Bronchial epithelial cell (primary cell): ENCODE measurements around the gene NEURL4. TPM values are rescaled to one million over a fixed set of nuclear protein-coding genes. Genes with fewer than 3 reads are reported as not detected.

Experiments used
- DNase-seq: peaks from one replicate; pipeline ENCODE4 v3.0.0-alpha.2; 2010; ENCODE audit warnings: low read depth
- FAIRE-seq: peaks from 2 replicates; lab custom pipeline; 2011; peaks lifted over from hg19 to GRCh38; lab: Jason Lieb, UNC
- H3K27me3 ChIP-seq: 2 replicates; pipeline ENCODE4 v1.5.1; 2011; ENCODE audit warnings: low read length; ENCODE audit not compliant: control insufficient read depth, insufficient read depth
- H3K36me3 ChIP-seq: 2 replicates; pipeline ENCODE4 v1.5.1; 2011; ENCODE audit warnings: low read length; ENCODE audit not compliant: control insufficient read depth, insufficient read depth
- H3K4me3 ChIP-seq: 2 replicates; pipeline ENCODE4 v1.5.1; 2011; ENCODE audit warnings: mild to moderate bottlenecking, low read depth, low read length, control low read depth
- CTCF ChIP-seq: IDR thresholded peaks from 2 replicates; pipeline ENCODE4 v1.5.1; 2011; ENCODE audit warnings: mild to moderate bottlenecking, moderate library complexity, low read length, control low read depth, inconsistent platforms; ENCODE audit not compliant: insufficient read depth, severe bottlenecking
- total RNA-seq: library from RNA; depleted of rRNA; stranded (reverse); fragments of >200 nt; gene quantifications from 2 replicates; pipeline ENCODE4 v1.2.1, GENCODE V29; 2014

NEURL4 gene
- total RNA-seq, 1 donor from 2014 or later, result 14.7 TPM

GRCh38 chr17:7352503-7352889, 23.4 kb upstream of the NEURL4 start:
- H3K4me3 ChIP-seq, result peak overlapping the region; percentile 96
- no peak for DNase-seq
- H3K27me3 ChIP-seq, result no peaks in the 10 kb centered on the region
- no peak for FAIRE-seq
- TF ChIP-seq CTCF, result no peak
- H3K36me3 ChIP-seq, result no peaks in the 10 kb centered on the region

- H3K27me3 ChIP-seq, result no peaks in the 10 kb centered on the region
- FAIRE-seq, result no peak
- peak; percentile 87 for TF ChIP-seq CTCF
- no peaks in the 10 kb centered on the region for H3K36me3 ChIP-seq
- peak; percentile 91 for DNase-seq
- H3K4me3 ChIP-seq, result peak within 1 kb of the TSS; percentile 96
Observed at GRCh38 chr17:7351665-7352502, 22.7 kb upstream of the NEURL4 start, which contains the start of gene KCTD11. TSS of gene KCTD11 (plus strand) at chr17:7352162.

DNA sequence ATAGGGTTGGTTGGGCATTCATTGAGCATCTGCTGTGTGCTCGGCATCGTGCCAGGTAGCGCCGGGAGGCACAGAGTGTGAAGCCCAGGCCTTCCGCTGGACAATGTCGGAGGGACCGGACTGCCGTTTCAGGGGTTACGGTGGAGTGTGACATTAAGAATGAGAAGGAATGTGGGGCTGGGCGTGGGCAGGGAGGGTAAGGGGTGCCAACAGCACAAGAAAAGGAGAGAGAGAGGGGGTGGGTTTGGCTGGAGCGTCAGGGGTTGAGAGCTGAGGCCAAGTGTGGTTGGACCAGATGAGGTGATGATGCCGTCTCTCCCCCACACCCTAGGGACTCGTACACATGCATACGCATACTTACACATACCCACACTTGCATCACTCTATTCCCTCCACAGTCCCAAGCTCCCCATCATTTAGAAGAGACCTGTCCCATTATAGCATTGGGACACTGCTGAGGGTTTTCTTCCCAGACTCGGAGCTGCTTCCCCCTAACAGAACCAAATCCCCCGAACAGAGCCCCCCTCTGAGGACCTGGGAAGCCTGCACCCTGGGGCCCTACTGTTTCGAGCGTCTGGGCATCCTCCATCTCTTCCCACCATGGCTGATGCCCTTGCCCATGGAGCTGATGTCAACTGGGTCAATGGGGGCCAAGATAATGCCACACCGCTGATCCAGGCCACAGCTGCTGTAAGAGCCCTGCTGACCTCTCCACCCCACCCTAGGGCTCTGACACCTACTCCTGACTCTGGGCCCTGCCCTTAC, 19.5 kb upstream of the NEURL4 start:
- no peak overlapping the region for H3K4me3 ChIP-seq
- no peak for TF ChIP-seq CTCF
- H3K27me3 ChIP-seq, result no peaks in the 10 kb centered on the region
- H3K36me3 ChIP-seq, result no peaks in the 10 kb centered on the region
- FAIRE-seq, result no peak
- DNase-seq, result peak; percentile 46

- no peak overlapping the region for H3K4me3 ChIP-seq
- DNase-seq, result no peak
- peaks cover 1% of the 10 kb centered on the region for H3K27me3 ChIP-seq
- no peaks in the 10 kb centered on the region for H3K36me3 ChIP-seq
- no peak for TF ChIP-seq CTCF
- FAIRE-seq, result no peak
Observed at GRCh38 chr17:7347630-7348477, 18.7 kb upstream of the NEURL4 start.

DNA sequence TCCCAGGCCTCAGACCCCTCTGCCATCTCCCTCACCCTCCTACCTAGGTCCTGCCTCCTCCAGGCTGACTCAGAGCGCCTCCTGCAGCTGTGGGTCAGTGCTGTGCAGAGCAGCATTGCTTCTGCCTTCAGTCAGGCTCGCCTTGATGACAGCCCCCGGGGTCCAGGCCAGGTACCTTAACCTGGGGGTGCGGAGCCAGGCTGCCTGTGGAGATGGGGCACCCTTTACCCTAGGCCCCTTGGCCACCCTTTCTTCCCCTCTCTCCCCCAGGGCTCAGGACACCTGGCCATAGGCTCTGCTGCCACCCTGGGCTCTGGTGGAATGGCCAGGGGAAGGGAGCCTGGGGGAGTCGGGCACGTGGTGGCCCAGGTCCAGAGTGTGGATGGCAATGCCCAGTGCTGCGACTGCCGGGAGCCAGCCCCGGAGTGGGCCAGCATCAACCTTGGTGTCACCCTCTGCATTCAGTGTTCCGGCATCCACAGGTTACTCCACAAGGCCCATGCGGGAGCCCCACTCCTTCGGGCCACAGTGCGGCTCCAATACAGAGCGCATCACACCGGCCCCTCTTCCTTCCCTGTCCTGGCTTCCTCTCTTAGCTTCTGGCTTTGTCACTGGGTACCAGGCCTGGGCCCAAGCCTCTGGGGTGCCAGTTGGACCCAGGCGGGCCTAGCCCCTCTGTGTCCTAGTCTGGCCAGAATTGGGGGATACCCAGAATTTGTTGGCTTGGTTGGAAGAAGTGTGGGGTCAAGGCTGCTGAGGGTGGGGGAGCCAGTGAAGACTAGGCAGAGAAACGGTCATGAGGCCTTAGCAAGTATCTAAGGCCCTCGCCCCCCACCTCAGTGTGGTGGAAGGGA, 17.9 kb upstream of the NEURL4 start:
- Histone ChIP-seq H3K27me3 (peaks cover 1% of the 10 kb centered on the region), H3K4me3 (no peak overlapping the region), H3K36me3 (no peaks in the 10 kb centered on the region)
- DNase-seq (no peak), FAIRE-seq (no peak)
- TF ChIP-seq CTCF, result no peak
